Endodermal cell (in vitro differentiated cells): ENCODE results near the gene PRMT7. TPM values are rescaled to one million over a fixed set of nuclear protein-coding genes. Genes with fewer than 3 reads are reported as not detected.

Experiments used
- DNase-seq: peaks from one replicate; pipeline ENCODE4 v3.0.0-alpha.2; 2017
- H3K27ac ChIP-seq: 2 replicates; pipeline ENCODE4 v1.5.1; 2013; ENCODE audit warnings: mild to moderate bottlenecking, low read depth, low read length, moderate library complexity
- H3K27me3 ChIP-seq: 2 replicates; pipeline ENCODE4 v1.6.1; 2013; ENCODE audit warnings: mild to moderate bottlenecking, low read length, moderate library complexity; ENCODE audit not compliant: insufficient read depth, control insufficient read depth, poor library complexity, severe bottlenecking
- H3K36me3 ChIP-seq: 2 replicates; pipeline ENCODE4 v1.7.0; 2013; ENCODE audit warnings: mild to moderate bottlenecking, low read length, moderate library complexity; ENCODE audit not compliant: control insufficient read depth, insufficient read depth
- H3K4me1 ChIP-seq: one replicate; pipeline ENCODE4 v1.7.0; 2013; ENCODE audit warnings: low read length; ENCODE audit not compliant: control insufficient read depth, insufficient read depth
- H3K4me3 ChIP-seq: 2 replicates; pipeline ENCODE4 v1.5.1; 2013; ENCODE audit warnings: mild to moderate bottlenecking, low read length, moderate library complexity
- H3K9ac ChIP-seq: 2 replicates; pipeline ENCODE4 v1.6.1; 2013; ENCODE audit warnings: mild to moderate bottlenecking, low read length, moderate library complexity; ENCODE audit not compliant: poor library complexity, severe bottlenecking; ENCODE audit errors: extremely low read depth
- H3K9me3 ChIP-seq: 2 replicates; pipeline ENCODE4 v1.6.1; 2013; ENCODE audit warnings: mild to moderate bottlenecking, low read length, moderate library complexity; ENCODE audit not compliant: control insufficient read depth
- H3K27ac Mint-ChIP-seq: 2 replicates; pipeline ENCODE4 v1.8.0; 2020; ENCODE audit warnings: mixed read lengths
- H3K27me3 Mint-ChIP-seq: 2 replicates; pipeline ENCODE4 v1.8.0; 2021; ENCODE audit warnings: mild to moderate bottlenecking, mixed read lengths; ENCODE audit not compliant: insufficient read depth
- H3K36me3 Mint-ChIP-seq: 2 replicates; pipeline ENCODE4 v1.8.0; 2020; ENCODE audit warnings: low read depth, mixed read lengths
- H3K4me1 Mint-ChIP-seq: 2 replicates; pipeline ENCODE4 v1.8.0; 2020; ENCODE audit warnings: mixed read lengths
- H3K4me3 Mint-ChIP-seq: 2 replicates; pipeline ENCODE4 v1.8.0; 2020; ENCODE audit warnings: mild to moderate bottlenecking, moderate library complexity, mixed read lengths
- H3K9me3 Mint-ChIP-seq: 2 replicates; pipeline ENCODE4 v1.8.0; 2020; ENCODE audit warnings: mild to moderate bottlenecking, mixed read lengths
- WGBS, 2 experiments: methylation state at CpG; one replicate each; pipeline versions ENCODE4 v1.1.5 to v1.1.7; 2013; ENCODE audit warnings: missing lambda C conversion rate in 2 of 2, mixed read lengths in 1 of 2; ENCODE audit not compliant: insufficient coverage in 1 of 2, insufficient read length in 1 of 2; 5-methylcytosine and 5-hydroxymethylcytosine counted together
- total RNA-seq, 2 donors: library from RNA; stranded (reverse); fragmentation: NEBNext Ultra II Directional in 1 of 2; extraction: Animal tissue kit (Norgen Biotek cat#: 25700) in 1 of 2; gene quantifications; 2 replicates in 1 of 2; 3 replicates in 1 of 2; pipeline ENCODE4 v1.2.1, GENCODE V29; 2021
- TF ChIP-seq, protein P1 (sequence below): fragments of 200-600 bp; sonication (generic); conservative IDR thresholded peaks from 2 replicates; pipeline ENCODE4 v1.5.0; 2021; ENCODE audit warnings: antibody characterized with exemption, mild to moderate bottlenecking

Gene PRMT7
- total RNA-seq, 2 donors from 2014 or later = 63.9 to 68.5 TPM

DNA sequence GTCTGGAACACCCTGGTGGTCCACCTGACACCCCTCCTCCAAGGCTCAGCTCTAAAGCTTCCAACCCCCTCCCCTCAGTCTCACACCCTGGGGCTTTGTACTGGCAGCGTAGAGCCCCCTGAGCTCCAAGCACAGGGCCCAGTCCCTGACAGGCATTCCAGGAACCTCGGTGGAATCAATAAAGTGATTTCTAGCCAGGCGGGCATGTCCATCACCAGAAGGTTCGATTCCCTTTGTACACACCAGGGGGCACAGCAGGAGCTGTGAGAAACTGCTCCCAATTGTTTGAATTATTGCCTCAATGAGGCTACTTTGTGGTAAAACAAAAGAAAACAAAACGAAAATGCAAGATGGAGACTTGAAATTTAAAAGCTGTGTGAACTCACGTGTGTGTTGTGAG, 85.7 kb downstream of the PRMT7 start:
- no peak overlapping the region for H3K4me3 ChIP-seq

DNA sequence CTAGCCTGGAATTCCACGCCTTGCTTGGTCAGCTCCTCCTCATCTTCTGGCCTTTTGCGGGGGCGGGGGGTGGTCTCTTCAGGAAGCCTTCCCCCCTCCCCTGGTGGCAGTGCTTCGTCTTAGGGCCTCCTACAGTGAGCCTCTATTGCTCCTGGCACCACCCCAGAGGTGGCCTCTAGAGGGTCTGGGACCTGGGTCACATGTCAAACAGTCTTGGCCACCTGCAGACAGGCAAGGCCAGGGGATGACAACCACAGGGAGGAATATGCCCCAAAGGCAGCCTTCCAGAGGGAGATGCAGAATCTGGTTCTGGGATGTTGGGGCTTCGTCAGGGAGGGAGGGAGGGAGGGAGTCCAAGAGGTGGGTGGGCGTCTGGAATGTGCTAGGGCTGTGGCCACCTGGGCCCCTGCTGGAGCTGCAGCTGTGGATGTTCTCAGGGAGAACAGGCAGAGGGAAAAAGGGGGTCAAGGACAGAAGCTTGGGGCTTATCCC, 86.9 kb downstream of the PRMT7 start:
- no peaks in the 10 kb centered on the region for H3K36me3 ChIP-seq
- H3K4me3 ChIP-seq = no peak overlapping the region
- TF ChIP-seq, protein P1, sequence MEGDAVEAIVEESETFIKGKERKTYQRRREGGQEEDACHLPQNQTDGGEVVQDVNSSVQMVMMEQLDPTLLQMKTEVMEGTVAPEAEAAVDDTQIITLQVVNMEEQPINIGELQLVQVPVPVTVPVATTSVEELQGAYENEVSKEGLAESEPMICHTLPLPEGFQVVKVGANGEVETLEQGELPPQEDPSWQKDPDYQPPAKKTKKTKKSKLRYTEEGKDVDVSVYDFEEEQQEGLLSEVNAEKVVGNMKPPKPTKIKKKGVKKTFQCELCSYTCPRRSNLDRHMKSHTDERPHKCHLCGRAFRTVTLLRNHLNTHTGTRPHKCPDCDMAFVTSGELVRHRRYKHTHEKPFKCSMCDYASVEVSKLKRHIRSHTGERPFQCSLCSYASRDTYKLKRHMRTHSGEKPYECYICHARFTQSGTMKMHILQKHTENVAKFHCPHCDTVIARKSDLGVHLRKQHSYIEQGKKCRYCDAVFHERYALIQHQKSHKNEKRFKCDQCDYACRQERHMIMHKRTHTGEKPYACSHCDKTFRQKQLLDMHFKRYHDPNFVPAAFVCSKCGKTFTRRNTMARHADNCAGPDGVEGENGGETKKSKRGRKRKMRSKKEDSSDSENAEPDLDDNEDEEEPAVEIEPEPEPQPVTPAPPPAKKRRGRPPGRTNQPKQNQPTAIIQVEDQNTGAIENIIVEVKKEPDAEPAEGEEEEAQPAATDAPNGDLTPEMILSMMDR = no peak
- WGBS, 2 experiments = 80 to 100% methylated on average over 1 to 6 of the region's 6 CpGs
- H3K4me1 ChIP-seq = no peaks in the 10 kb centered on the region
- H3K27me3 ChIP-seq = no peaks in the 10 kb centered on the region
- H3K4me1 Mint-ChIP-seq = peaks cover 11% of the 10 kb centered on the region
- no peak overlapping the region for H3K9ac ChIP-seq
- no peaks in the 10 kb centered on the region for H3K36me3 Mint-ChIP-seq
- no peaks in the 10 kb centered on the region for H3K27me3 Mint-ChIP-seq
- no peaks in the 10 kb centered on the region for H3K9me3 ChIP-seq
- H3K4me3 Mint-ChIP-seq = no peak overlapping the region
- DNase-seq = no peak
- H3K27ac Mint-ChIP-seq = no peak overlapping the region
- no peak overlapping the region for H3K27ac ChIP-seq
- no peaks in the 10 kb centered on the region for H3K9me3 Mint-ChIP-seq

More for the DNA sequence above, 85.7 kb downstream of the PRMT7 start:
- H3K4me1 Mint-ChIP-seq = peaks cover 11% of the 10 kb centered on the region
- no peaks in the 10 kb centered on the region for H3K36me3 Mint-ChIP-seq
- TF ChIP-seq, protein P1 = peak; percentile 54
- DNase-seq = no peak
- Histone ChIP-seq H3K9ac (no peak overlapping the region), H3K9me3 (no peaks in the 10 kb centered on the region), H3K36me3 (no peaks in the 10 kb centered on the region), H3K4me1 (no peaks in the 10 kb centered on the region), H3K27ac (no peak overlapping the region), H3K27me3 (no peaks in the 10 kb centered on the region)
- no peak overlapping the region for H3K27ac Mint-ChIP-seq
- no peak overlapping the region for H3K4me3 Mint-ChIP-seq
- H3K9me3 Mint-ChIP-seq = no peaks in the 10 kb centered on the region
- WGBS, 2 experiments = 64 to 77% methylated on average over 6 of the region's 6 CpGs
- no peaks in the 10 kb centered on the region for H3K27me3 Mint-ChIP-seq

DNA sequence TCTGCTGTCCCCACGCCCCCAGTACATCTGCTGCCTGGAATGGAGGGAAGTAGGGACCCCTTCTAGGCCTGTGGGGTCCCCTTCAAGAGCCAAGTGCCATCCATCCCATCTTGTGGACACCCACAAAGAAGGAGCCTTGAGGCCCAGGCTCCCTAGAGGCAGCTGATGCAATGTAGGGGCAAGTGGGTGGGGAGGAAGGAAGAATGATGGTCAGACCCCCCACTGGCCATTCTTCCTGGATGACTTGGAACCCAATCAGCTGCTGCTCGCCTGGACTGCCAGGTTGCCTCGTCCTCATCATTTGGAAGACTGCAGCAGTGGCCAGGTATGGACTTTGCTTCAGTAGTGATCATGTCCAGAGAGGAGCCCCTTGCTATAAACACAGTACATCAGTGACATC, 88.6 kb downstream of the PRMT7 start:
- Mint-ChIP-seq H3K27ac (no peak overlapping the region), H3K9me3 (no peaks in the 10 kb centered on the region), H3K4me1 (peaks cover 11% of the 10 kb centered on the region), H3K36me3 (no peaks in the 10 kb centered on the region), H3K27me3 (no peaks in the 10 kb centered on the region), H3K4me3 (no peak overlapping the region)
- WGBS, 2 experiments = 84 to 100% methylated on average over 3 of the region's 3 CpGs
- no peaks in the 10 kb centered on the region for H3K4me1 ChIP-seq
- H3K27ac ChIP-seq = no peak overlapping the region
- H3K4me3 ChIP-seq = no peak overlapping the region
- H3K36me3 ChIP-seq = no peaks in the 10 kb centered on the region
- H3K9me3 ChIP-seq = no peaks in the 10 kb centered on the region
- no peaks in the 10 kb centered on the region for H3K27me3 ChIP-seq
- DNase-seq = no peak
- H3K9ac ChIP-seq = no peak overlapping the region
- TF ChIP-seq, protein P1 = no peak
